HL-60/S4 treated with retinoic acid at 250 ng/mL for 4 days and 3 days (cell line): ENCODE results near the gene FGGY.

Experiments used
- in situ Hi-C: fragments of 300-500 bp; cut with MboI; formaldehyde crosslinking; loops from 2 replicates; pipeline ENCODE4 v1.7.0; 2022; ENCODE audit warnings: low sequenced_read_pairs

Gene FGGY

DNA sequence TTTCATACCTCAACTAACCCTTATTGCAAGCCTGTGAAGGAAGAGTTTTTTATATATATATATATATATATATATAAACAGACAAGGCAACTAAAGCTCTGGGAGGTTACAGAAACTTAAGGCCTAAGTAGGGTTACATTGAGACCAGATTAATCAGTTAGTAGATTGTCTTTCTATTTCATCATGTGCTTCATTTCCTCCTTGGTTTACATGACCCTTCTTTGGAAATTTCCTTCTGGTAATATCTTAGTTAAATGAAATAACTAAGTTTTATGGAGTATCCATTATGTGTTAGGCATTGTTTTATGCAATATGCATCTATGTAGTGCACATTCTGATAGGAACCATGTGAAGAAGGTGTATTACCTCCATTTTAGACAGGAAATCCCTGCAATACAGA is 112.7 kb downstream of the FGGY start:
- in situ Hi-C loops: no loop called here

GRCh38 chr1:59409986-59410385 is 113.1 kb downstream of the FGGY start:
- in situ Hi-C loops: no loop called here

GRCh38 chr1:59410457-59410856 is 113.6 kb downstream of the FGGY start:
- in situ Hi-C loops: no loop called here

DNA sequence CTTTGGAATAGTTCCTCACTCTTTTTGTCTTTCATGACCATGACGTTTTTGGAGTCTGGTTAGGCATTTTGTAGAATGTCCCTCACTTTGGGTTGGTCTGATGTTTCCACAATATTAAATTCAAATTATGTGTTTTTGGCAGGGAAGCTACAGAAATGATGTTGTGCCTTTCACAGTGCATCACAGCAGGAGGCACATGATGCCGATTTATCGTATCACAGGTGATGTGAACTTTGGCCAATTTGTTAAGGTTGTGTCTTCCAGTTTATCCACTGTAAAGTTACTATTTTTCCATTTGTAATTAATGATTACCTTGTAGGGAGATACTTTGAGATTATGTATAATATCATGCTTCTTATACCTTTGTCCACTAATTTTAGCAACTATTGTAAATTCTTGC is 114.3 kb downstream of the FGGY start:
- in situ Hi-C loops: no loop called here

- in situ Hi-C loops: no loop called here
These were observed 115.9 kb downstream of the FGGY start for GRCh38 chr1:59412718-59413326.

GRCh38 chr1:59413327-59413720 is 116.4 kb downstream of the FGGY start:
- in situ Hi-C loops: no loop called here

- in situ Hi-C loops: no loop called here
These were observed 117.7 kb downstream of the FGGY start for GRCh38 chr1:59414406-59415133.

DNA sequence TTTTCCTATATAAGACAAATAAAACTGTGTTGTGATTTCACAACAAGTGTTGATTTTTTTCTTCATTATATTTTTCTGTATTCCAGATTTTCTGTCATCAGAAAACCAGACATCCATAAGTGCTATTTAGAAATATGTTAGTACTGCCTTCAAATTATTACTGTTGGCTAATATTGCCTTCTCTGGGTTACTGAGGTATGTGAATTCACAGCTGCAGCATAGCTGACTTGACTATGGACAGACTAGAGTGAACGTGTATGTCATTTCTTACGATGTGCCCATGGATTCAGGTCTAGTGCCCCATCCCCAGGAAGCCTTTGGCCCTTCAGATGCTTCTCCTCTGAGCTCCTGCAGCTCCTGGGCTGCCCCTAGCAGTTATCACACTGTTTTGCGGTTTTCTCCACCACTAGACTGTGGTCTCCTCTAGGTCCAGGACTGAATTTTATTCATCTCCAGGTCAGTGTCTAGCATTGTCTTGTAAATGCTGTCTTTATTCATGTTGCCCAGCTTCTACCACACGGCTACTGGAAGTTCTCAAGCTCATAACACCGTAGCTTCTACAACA is 118.5 kb downstream of the FGGY start:
- in situ Hi-C loops: no loop called here

GRCh38 chr1:59415881-59416280 is 119.0 kb downstream of the FGGY start:
- in situ Hi-C loops: no loop called here

GRCh38 chr1:59417406-59417805 is 120.5 kb downstream of the FGGY start:
- in situ Hi-C loops: no loop called here

DNA sequence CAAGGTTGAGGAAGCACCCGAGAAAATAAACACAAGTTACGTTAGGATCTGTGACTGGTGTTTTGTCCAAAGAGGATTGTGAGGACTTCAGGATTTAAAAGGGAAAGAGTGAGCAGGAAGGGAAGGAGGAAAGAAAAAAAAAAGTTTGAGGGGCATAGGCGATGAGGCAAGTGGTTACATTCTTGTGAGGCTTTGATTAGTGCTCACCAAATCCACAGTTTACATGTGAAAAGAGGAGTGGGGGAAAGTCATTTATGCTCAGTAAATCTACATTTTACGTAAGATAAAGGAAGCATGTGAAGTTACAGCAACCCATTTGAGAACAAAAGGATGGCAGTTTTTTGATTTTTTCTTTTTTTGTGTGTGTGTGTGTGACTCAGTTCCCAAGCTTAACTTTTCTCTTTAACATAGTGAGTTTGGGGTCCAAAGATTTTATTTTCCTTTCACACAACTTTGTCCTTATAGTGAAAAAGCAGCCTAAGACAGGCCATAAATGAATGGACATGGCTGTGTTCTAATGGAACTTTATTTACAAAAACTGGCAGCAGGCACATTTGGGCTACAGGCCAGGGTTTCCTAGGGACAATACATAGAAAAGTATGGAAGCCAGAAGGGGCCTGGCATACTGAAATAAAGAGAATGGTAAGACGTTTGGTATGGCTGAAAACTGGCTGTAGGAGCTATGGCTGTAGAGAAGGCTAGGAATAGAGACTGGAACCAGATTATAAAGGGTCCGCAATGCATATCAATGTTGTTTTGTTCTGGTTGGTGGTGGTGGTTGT is 121.7 kb downstream of the FGGY start:
- in situ Hi-C loops: no loop called here

DNA sequence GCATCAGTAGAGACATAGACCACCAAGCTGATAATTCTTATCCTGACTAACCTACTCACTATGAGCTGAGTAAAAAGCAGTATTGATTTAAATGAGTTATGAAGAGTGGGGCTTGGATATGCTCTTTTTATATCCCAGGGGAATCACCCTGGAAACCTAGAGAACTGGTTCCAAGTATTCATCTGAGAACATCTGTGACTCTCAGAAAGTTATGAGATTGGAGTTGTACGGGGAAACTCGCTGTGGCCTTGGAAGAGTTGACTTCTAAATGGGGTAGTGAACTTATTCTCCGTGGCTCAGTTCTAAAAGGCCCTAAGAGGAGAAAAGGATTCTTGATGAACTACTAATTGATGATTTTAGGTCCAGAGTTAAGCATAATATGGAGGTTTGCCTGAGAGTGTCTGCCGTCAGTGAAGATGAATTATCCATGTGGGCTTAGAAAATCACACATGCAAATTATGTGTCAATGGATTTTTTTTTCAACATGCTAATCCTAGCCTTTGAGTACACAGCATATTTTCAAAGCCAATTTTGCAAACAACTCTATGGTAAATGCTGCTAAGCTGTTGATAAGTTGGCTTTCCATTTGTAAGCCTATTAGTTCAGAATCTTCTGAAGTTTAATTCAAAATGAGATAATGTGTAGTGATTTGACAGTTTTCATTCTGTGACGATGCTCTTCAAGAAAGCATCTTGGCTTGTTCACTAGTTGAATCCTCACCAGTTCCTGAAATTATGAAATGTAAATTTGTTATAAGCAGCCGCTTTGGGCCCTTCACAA is 122.7 kb downstream of the FGGY start:
- in situ Hi-C loops: no loop called here

DNA sequence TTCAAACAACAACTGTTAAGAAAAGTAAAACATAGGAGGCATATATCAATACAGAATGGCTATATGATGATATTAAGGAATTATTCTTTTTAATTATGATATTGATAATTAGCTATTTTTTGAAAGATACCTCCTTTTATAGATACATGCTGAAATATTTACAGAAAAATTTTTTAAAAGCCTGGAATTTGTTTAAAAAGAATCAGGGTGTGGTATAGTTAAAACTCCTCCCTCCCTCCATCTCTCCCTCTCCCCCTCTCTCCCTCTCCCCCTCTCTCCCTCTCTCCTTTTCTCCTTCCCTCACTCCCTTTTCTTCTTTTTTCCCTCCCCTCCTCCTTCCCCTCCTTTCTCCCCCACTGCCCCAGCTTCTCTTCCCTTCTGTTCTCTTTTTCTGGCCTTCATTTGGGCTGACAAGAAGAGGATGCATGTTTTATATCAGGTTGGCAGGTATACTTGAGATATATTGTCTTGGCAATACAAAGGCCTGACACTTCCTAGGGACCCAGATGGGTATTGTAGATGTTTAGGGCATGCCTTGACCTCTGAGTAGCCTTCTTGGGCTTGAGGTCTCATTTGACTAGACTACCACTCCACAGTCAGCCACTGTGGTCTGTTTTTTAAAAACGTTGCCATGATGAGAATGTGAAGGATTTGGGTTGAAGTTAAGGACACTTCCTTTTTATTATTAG is 124.5 kb downstream of the FGGY start:
- in situ Hi-C loops: no loop called here

GRCh38 chr1:59422921-59423575 is 126.2 kb downstream of the FGGY start:
- in situ Hi-C loops: no loop called here

GRCh38 chr1:59427155-59427554 is 130.3 kb downstream of the FGGY start:
- in situ Hi-C loops: no loop called here

- in situ Hi-C loops: no loop called here
These were observed 130.9 kb downstream of the FGGY start for GRCh38 chr1:59427784-59428183.

DNA sequence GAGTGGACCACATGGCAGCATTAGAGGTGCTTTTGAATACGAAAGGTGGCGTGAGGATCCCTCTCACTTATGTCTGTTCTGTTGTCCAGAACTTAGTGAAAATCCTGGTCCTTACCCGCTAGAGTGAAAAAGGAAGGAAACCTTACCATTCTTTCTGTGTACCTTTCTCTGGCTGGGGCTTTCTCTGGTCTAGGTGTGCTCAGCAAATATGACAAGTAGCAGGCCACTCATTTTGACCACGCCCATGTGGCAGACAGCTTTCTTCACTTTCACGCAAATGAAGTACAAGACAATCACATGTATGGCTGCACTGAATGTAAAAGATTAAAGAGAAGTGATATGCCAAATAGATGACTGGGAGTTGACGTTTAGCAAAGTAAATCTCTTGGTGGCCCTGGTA is 131.9 kb downstream of the FGGY start:
- in situ Hi-C loops: no loop called here

- in situ Hi-C loops: no loop called here
These were observed 132.8 kb downstream of the FGGY start for GRCh38 chr1:59429656-59430055.

GRCh38 chr1:59431566-59432294 is 134.8 kb downstream of the FGGY start:
- in situ Hi-C loops: no loop called here
